SH-SY5Y (cell line): Measurements from ENCODE around the gene DSCAML1.

ENCODE experiments used
- GATA2 ChIP-seq: IDR thresholded peaks from 2 replicates; pipeline ENCODE4 v1.6.1; 2011; ENCODE audit warnings: mild to moderate bottlenecking, low read depth, low read length
- GATA3 ChIP-seq: IDR thresholded peaks from 2 replicates; pipeline ENCODE4 v1.6.1; 2011; ENCODE audit warnings: low read depth, mild to moderate bottlenecking, low read length, moderate library complexity

DSCAML1 gene

DNA sequence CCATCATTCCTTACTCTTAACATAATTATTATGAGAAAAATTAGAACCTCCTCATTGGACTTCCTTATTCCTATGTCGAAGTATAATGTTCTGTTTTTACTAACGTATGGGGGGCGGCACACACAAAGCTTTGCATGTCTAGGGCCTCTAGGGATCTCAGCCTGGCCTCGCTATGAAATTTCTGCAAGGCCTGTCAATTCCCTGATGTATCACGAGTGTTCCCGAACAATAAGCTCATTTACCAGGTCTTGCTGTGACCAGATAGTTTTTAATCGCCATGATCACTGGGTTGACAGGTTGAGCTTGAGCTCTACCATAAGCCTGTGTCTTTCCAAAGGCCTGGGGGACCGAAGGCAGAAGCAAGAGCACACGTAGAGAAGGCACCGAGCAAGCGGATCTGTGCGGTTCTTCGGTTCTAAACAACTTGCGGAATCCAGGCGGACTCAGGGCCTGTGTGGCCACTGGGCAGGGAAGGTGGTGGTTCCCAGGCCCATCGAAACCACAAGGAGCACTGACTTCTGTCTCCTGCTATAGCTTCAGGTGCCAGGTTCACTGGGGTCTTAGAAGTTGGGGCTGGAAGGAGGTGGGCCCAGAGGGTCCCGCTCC, 37.9 kb upstream of the DSCAML1 start:
- TF ChIP-seq GATA3 = no peak
- TF ChIP-seq GATA2 = no peak

DNA sequence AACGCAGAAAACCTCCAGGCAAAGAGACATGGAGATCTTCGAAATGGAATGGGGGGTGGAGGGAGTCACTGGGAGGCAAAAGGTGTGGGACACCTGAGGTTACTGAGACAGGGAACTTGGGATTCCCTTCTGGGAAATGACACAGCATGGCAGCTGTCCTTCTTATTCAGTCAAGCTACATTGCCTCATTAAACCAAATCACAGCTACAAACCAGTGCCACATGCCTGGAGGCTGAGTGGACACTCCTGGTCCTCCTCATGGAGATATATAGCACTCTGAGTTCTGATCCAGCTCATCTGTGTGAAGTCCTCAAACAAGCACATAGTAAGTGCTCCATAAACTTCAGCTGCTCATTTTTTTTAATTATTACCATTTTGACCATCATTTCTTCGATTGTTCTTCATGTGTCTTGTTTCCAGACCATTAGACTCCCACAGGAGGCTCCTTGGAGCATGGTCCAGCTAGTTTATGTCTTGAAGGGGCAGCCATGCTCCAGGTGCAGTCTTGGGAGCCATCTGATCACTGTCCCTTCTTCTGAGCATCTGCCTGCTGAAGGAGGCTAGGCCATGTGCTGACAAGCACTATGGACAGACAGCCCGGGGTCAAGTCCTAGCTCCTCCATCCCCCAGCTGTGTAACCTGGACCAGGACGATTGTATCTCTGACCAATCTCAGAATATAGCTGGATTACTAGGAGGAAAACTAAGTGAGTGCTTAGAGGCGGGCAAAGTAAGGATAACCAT, 37.2 kb upstream of the DSCAML1 start:
- no peak for TF ChIP-seq GATA2
- TF ChIP-seq GATA3 = no peak

DNA sequence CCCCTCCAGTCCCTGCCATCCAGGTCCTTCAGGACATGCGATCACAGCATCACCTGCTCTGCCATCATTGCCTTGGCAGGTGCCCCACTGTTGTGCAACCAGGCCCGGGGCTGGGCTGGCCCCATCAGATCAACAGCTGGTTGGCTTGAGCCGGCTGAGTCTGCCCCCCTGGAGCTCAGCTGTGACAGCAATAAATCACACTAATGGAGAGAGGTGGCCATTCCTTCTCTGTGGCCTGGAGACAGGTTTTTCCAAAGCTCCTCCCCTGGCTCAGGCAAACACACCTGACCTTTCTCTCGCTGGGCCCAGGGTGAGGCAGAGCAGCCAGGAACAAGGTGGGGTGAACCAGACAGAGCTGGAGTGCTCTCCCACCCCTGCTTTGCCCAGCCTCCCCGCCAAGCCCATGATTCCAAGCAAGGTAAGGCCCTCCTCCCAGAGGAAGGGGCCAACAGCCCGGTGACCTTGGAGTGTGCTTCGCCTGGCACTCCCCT, 36.4 kb upstream of the DSCAML1 start:
- TF ChIP-seq GATA2 (no peak), GATA3 (no peak)

DNA sequence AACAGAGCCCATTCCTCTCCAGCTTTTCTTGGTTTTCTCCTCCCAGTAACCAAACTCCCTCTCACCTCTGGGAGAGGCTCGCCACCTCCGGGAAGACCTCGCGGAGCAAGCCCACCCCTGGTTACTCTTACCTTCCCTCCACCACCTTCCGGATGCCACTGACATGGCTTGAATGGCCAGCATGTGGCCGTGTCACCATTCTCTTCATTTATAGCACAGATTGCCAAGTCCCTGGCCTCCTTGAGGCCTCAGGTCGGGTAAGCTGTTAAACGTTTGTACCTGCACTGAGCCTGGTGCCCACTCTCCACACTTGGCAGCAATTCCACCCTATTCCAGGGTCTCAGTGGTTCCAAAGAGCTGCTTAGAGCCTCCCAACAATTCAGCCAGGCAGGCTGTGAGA, 35.5 kb upstream of the DSCAML1 start:
- TF ChIP-seq GATA2 = no peak
- no peak for TF ChIP-seq GATA3

DNA sequence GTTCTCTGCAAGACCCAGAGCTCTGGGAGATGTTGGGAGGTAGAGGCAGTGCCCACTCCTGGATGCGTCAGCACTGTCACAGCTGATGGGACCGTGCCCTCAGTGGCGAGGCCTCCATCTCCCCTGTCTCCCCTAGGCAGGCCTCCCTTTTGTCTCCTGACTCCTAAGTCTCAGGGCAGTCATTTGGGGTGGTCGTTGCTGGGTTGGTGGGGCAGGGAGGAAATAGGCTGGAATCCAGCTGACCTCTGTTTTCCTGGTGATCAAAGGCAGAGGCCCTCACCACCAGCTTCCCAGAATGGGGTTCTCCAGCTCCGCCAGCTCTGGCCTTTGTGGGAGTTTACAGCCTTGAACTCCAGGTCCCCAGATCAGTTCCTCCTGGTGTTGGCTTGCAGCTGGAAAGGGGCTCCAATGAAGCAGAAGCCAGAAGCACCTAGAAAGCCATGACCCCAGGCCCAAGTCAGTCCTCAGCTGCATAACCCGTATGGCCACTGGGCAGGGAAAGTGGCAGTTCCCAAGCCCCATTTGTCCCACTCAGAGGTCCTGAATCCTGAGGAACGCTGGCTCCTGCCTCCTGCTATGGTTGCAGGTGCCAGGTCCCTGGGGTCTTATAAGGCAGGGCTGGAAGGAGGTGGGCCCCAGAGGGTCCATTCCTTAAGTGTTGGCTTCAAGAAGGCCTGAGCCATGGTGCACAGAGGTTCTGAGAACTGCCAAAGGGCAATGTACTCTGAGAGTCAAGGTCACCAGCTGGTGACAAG, 34.8 kb upstream of the DSCAML1 start:
- no peak for TF ChIP-seq GATA3
- TF ChIP-seq GATA2 = no peak

DNA sequence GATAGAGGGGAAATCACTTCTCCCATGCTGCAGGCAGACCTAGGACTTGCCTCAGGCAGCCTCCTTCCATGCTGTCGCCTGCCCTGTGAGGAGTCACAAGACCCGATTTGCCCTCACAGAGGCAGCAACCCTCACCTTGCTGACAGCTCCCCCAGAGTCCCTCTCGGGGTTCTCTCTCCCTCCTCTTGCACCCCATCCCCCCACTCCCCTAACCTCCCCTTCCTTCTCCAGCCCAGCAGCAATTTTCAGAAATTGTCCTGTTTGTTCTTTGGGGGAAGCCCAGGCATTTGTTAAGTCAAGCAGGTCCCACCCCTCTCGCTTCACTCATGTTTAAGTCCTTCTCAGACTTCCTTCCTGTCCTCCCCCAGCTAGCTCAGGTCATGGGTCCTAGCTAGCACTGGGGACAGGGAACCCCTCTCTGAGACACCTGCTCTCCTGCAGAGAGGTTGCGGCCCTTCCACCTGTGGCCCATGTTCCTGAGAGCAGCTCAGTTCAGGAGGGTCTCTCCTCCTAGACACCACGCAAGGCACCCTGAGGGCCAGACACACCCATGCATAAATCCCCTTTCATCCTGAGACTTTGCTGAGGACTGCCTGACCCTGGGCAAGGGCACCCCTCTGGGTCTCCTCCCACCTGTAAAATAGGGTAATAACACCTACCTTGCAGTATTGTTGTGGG, 33.8 kb upstream of the DSCAML1 start:
- TF ChIP-seq GATA3 (no peak), GATA2 (no peak)

DNA sequence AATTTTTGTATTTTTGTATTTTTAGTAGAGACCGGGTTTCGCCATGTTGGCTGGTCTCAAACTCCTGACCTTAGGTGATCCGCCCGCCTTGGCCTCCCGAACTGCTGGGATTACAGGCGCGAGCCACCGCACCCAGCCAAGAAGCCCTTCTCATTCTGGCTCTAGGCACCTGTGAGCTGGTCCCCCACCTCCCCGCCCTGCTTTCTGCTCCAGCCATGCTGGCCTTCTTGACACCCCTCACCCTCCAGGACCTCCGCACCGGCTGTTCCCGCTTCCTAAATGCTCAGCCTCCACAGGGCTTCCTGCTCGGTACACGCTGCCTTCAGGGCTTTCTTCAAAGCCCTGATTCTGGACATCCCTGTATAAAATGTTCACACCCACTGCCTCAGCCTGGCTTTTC, 33.1 kb upstream of the DSCAML1 start:
- TF ChIP-seq GATA2 (no peak), GATA3 (no peak)

DNA sequence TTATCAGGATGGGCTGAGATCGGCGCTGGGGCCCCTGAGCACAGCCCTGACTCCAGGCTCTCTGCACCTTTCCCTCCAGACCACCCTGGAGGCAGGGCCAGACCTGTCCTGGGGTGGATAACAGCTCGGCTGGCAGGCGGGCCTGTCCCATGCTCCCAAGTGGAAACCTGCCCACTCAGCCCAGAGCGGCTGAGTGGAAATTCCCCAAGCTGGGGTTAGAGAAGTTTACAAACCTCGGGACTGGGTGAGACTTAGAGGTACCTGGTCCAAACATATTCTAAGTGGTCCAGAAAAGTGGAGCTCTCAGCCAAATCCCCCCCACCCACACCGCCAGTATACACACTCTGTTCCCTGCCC, 32.3 kb upstream of the DSCAML1 start:
- no peak for TF ChIP-seq GATA3
- TF ChIP-seq GATA2 = no peak

DNA sequence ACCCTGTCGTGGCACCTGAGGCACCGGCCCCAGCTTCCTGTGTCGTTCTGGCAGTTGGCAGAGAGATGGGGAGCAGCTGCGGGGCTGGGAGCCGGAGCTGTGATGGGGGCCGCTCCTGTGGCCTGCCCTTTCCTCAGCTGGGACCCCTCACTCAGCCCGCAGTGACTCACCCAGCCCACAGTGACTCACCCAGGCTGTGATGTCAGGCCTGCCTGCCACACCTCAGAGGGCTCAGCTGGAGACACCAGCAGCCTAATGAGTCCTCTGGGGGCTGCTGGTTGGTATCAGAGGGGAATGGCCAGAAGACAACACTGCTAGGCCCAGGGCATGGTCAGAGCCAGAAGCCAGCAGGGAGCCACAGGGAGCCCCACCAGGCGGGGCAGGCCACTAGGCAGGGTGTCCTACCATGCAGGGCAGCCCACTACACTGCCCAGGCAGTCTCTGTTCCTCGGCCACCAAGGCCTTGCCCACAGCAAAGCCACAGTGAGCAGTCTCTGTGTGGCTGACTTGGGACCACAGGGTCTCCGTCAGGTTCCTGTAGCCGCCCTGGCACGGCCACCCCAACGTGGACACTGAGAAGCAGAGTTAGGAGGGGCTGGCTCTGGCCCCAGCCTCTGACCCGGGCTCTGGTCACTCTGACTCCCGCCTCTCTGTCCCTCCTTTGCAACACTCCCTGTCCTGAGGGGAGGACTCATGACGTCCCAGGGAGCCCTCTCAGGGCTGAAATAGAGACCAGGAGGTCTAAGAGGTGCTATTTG, 31.8 kb upstream of the DSCAML1 start:
- no peak for TF ChIP-seq GATA2
- TF ChIP-seq GATA3 = no peak

DNA sequence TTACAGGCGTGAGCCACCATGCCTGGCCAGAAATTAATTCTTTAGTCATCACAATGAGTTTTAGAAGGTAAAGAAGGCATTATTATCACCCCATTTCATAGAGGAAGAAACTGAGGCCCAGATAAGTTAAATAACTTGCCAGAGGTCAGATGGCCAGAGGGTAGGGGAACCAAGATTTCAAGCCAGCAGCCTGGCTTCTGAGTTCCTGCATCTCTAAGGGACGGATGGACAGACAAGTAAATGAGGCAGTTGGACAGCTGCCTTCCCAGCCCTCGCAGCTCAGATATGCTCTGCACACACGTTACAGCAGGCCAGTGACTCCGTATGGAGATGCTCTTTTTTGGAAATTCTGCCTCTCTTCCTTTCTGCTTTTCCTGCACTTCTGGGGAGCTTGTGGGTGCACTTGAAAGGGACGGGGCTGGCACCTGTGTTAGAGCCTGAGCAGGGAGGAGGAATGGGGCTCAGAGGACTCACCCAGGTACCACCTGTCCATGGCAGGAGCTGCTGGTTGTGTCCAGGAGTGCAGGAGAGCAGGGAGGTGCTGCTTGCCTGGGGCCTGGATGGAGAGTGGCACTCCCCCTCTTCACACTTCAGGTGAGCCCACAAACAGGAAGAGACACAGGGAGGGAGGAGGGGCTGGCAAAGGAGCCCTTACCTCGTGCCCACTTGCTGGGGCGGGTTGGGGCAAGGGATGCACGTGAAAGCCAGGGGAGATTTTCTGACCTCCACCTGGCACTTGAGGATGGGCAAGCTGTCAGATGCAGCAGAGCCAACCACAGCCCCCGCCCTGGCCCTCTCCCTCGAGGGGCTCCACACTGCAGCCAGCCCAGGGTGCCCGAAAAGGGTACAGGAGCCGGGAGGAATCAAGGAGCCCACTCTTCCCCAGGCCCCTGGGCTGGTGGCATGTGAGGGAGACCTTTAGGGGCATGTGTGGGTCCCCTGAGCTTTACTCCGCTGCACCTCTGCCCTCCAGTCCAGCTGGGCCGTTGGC, 30.8 kb upstream of the DSCAML1 start:
- TF ChIP-seq GATA2 = no peak
- TF ChIP-seq GATA3 = no peak

DNA sequence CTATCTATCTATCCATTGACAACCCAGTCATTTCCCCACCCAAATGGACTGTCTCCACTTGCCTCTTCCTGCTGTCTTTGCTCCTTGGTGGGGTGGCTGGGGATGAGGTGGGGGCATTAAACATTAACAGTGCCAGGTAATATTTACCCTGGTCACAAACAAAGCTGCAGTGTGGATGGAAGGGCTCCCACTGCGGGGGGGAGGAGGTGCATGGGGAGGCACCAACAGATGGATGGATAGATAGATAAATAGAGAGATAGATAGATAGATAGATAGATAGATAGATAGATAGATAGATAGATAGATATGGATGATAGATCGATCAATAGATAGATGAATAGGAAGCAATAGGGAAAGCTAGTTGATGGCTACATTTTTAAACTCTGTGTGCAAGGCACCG, 29.8 kb upstream of the DSCAML1 start:
- TF ChIP-seq GATA2 (no peak), GATA3 (no peak)

DNA sequence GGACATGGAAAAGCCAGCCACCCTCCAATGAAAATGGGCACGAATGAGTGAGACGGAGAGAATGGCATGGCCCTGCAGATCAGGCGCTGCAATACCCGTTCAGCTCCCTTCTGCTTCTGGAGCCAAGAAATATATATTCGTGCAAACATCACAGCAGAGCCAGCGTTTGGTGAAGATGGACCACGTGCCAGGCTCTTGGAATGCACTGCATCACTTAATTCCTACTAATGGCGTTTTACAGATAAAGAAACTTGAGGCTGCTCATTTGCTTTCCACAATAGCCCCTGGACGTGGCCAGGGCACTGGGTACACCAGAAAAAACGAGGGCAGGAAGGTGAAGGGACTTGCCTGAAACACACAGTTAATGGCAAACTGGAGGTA, 29.2 kb upstream of the DSCAML1 start:
- TF ChIP-seq GATA2 (no peak), GATA3 (no peak)

DNA sequence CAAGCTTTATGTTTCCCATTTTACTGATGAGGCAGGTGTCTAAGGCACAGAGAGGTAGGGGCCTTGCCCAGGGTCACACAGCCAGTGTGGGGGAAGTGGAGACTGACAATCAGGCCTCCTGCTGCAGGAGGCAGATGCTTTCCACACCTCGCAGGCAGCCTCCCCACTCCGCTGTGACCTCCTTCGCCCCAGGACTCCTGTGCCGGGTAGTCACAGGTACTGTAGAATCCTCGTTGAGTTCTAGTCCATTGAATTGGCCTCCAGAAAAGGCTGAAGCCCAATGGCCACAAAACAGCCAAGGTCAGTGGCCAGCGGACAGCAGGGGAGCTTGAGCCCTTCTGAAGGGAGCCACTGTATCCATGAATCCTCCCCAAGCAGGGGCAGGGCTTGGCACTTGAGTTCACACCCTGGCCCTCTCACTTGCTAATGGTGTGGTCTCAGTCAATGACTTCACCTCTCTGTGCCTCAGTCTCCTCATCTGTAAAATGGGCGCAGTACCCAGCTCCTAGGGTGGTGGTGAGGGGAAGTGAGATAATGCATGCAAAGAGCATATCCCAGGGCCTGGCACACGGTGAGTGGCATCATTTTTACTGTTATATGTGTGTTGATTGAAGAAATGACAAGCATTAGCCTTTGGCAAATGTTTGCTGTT, 28.6 kb upstream of the DSCAML1 start:
- TF ChIP-seq GATA3 (no peak), GATA2 (no peak)
